ENCODE data around the gene MLKL. TPM values are rescaled to one million over a fixed set of nuclear protein-coding genes. Genes with fewer than 3 reads are reported as not detected.

MLKL gene
- total RNA-seq, 1 donor from 2014 or later, result 28.6 TPM

DNA sequence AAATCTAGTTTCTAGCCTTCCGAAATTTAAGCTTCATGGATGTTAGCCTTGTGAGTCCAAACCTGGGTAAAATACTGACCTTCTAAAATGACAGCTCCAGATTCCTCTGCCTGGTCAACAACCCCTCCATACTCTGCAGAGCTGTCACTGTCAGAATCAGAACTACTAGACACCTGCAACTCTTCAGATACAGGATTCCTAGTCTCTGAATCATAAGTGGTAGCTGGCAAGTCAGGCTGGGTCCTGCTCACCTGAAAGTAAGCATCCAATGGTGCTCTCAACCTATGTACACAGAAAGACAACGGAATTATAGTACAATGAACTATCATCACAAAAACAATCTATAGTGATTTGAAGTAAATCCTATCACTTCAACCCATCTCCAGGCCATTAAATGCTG lies 48.8 kb downstream of the MLKL start:
- intact Hi-C loops (cut with DNase I), result no loop called here
- Histone ChIP-seq H3K4me3 (no peak overlapping the region), H3K9me3 (no peaks in the 10 kb centered on the region), H3K27me3 (no peaks in the 10 kb centered on the region), H3K4me1 (peaks cover 5% of the 10 kb centered on the region), H3K27ac (no peak overlapping the region), H3K36me3 (peaks cover 52% of the 10 kb centered on the region)
- TF ChIP-seq CTCF (IDR thresholded peaks at IDR 0.05), result no peak
- DNase-seq (no peak), ATAC-seq (no peak)

DNA sequence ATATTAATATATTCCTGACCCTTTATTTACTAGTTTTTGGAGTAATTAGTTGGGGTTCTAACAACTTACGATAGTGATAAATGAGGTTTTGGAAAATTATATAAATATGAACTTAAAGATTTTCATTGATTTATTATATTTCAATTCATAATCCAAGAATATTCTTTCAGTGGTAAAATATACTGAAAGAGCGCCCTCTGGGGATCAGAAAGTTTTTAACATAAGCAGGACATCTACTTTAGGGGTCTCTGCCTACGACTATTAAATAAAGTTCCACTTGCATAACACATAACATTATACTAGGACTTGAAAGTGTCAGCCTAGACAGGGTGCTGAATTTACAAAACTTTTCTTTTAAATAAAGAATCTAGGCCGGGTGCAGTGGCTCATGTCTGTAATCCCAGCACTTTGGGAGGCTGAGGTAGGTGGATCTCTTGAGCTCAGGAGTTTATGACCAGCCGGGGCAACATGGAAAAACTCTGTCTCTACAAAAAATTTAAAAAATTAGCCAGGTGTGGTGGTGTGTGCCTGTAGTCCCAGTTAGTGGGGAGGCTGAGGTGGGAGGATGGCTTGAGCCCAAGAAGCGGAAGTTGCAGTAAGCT lies 49.6 kb downstream of the MLKL start:
- H3K27ac ChIP-seq, result no peak overlapping the region
- H3K4me1 ChIP-seq, result peaks cover 5% of the 10 kb centered on the region
- ATAC-seq (no peak), DNase-seq (no peak)
- H3K9me3 ChIP-seq, result no peaks in the 10 kb centered on the region
- no peak overlapping the region for H3K4me3 ChIP-seq
- TF ChIP-seq CTCF (IDR thresholded peaks at IDR 0.05), result peak; percentile 47
- H3K36me3 ChIP-seq, result peaks cover 50% of the 10 kb centered on the region
- intact Hi-C loops (cut with DNase I), result no loop called here
- H3K27me3 ChIP-seq, result no peaks in the 10 kb centered on the region

- intact Hi-C loops (cut with DNase I), result no loop called here
- H3K9me3 ChIP-seq, result no peaks in the 10 kb centered on the region
- H3K4me1 ChIP-seq, result peaks cover 5% of the 10 kb centered on the region
- no peak overlapping the region for H3K27ac ChIP-seq
- DNase-seq (no peak), ATAC-seq (no peak)
- H3K4me3 ChIP-seq, result no peak overlapping the region
- peaks cover 55% of the 10 kb centered on the region for H3K36me3 ChIP-seq
- H3K27me3 ChIP-seq, result no peaks in the 10 kb centered on the region
- TF ChIP-seq CTCF (IDR thresholded peaks at IDR 0.05), result no peak
Measured at GRCh38 chr16:74649839-74650504, 50.7 kb downstream of the MLKL start.

DNA sequence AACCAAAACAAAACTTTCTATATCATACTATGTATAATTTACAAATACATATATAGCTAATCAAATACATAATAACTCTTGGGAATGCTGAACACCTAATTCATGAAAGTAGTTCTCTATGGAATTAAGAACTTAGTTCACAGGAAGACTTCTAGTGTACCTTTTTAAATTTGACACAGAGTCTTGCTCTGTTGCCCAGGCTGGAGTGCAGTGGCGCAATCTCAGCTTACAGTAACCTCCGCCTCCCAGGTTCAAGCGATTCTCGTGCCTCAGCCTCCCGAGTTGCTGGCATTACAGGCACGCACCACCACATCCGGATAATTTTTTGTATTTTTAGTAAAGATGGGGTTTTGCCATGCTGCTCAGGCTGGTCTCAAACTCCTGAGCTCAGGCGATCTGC lies 58.7 kb downstream of the MLKL start:
- Histone ChIP-seq H3K4me1 (no peaks in the 10 kb centered on the region), H3K4me3 (no peak overlapping the region), H3K9me3 (no peaks in the 10 kb centered on the region), H3K27ac (no peak overlapping the region), H3K36me3 (peaks cover 91% of the 10 kb centered on the region), H3K27me3 (no peaks in the 10 kb centered on the region)
- ATAC-seq (no peak), DNase-seq (no peak)
- TF ChIP-seq CTCF (IDR thresholded peaks at IDR 0.05), result no peak
- intact Hi-C loops (cut with DNase I), result no loop called here

DNA sequence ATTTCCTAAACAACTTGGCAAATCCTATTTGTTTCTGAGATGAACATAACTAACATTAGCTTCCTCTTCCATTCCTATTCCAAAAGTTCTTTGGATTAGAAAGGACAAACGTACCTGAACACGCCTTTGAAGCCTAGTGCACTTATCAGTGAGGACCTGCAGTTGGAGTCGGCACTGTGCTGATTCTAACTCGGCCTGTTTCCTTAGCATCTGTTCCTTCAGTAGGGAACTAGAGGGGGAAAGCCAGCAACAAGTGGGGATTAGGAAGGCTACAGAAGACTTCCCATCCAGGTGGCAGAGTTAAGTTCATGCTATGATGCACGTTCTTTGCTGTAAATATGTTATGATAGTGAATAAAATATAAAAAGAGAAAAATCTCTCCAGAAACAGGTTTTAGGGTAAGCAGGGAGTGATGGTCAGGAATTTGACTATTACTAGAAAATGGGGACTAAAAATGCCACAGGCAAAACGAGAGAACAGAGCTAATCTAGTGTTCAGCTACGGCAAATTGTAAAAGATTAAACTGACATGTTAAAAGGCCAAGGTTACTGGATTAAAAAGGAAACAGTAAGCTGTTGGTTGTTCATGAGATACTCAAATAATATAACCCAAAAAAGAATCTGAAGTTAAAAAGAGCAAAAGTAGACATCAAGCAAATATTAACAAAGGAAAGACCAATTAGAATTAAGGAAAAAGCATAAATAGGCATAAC lies 62.8 kb downstream of the MLKL start:
- Histone ChIP-seq H3K36me3 (peaks cover 97% of the 10 kb centered on the region), H3K4me3 (no peak overlapping the region), H3K9me3 (no peaks in the 10 kb centered on the region), H3K27me3 (no peaks in the 10 kb centered on the region), H3K4me1 (no peaks in the 10 kb centered on the region), H3K27ac (no peak overlapping the region)
- DNase-seq (no peak), ATAC-seq (no peak)
- TF ChIP-seq CTCF (IDR thresholded peaks at IDR 0.05), result no peak
- intact Hi-C loops (cut with DNase I), result no loop called here
